Fibroblast of skin of abdomen (primary cell): ENCODE data around the gene KRTAP12-1.
"Not testable (repeated sequence)": the region's sequence is repeated elsewhere in the genome, so short reads cannot be mapped to it uniquely, and the experiment has no call there.

Experiments
- DNase-seq: peaks from one replicate; pipeline ENCODE4 v3.0.0-alpha.2; 2013

Gene KRTAP12-1

DNA sequence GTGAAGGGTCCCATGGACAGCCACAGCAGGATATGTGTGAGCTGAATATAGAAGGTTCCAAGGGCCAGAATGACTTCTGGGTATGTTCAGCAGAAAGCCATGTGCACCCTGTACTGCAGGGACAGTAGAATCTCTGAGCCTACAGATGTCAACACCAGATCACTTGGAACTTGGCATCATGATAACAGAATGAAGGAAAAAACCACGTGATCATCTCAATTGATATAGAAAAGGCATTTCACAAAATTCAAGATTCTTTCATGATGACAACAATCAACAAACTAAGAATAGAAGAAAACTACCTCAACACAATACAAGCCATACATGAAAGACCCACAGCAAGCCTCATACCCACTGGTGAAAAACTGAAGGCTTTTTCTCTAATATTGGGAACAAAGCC, 14.4 kb downstream of the KRTAP12-1 start:
- DNase-seq, result no peak

GRCh38 chr21:44666401-44667320, 15.3 kb downstream of the KRTAP12-1 start, which contains the start of gene KRTAP12-2:
KRTAP12-2 (minus strand) TSS chr21:44666927; CDS start chr21:44666886, 41 bp downstream.
- no peak for DNase-seq

- no peak for DNase-seq
These were observed 17.3 kb downstream of the KRTAP12-1 start for GRCh38 chr21:44664691-44665090.

DNA sequence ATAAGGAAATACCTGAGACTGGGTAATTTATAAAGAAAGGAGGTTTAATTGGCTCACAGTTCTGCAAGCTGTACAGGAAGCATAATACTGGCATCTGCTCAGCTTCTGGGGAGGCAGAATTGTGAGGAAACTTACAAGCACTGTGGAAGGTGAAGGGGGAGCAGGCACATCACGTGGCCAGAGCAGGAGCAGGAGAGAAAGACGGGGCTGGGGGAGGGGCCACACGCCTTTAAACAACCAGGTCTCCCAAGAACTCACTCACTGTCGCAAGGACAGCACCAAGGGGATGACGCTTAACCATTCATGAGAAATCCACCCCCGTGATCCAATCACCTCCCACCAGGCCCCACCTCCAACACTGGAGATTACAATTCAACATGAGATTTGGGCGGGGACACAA, 20.4 kb downstream of the KRTAP12-1 start:
- not testable (repeated sequence) for DNase-seq

DNA sequence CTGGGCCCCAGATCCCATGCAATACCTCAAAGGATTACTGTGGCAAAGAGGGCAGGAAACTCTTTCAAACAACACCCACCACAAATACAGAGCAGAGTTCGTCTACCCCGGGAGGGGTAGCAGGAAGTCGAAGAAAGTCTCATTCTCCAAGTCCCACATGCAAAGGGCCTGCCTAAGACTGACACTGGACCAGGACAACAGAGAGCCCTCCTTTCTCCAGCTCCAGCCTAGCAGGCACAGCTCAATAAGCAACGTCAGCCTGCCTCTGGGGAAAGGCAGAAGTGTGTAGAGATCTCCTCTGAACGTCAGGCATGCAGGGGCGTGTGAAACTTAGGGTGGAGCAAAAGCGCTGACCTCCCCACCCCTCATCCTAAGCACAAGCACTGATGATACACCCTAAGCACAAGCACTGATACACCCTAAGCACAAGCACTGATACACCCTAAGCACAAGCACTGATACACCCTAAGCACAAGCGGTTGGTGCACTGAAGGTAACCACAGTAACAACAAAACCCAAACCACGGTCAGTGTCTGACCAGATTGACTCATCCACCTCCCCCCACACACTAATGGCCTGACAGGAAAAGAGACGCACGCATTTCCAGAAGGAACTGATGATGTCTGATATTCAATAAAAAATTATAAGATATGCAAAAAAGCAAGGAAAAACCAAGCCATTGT, 22.9 kb downstream of the KRTAP12-1 start:
- DNase-seq, result no peak

DNA sequence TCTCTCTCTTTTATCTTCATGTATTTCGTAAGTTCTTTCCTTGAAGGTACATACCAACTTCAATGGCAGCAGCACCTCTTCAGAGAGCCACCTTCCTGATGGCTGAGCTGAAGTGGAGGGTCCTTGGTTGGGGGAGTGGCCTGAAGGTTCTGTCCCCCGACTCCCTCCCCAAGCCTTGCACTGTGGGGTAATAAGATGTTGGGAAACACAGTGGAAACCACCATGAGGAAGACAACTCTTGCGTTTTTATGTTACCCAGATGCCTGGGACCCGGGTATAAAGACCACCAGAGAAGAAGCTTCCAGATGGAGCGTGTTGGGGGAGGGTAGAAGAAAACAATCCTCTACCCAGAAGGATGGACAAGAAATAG, 23.4 kb downstream of the KRTAP12-1 start:
- DNase-seq, result no peak

GRCh38 chr21:44657635-44658540, 24.1 kb downstream of the KRTAP12-1 start, which contains the start of gene KRTAP12-3:
KRTAP12-3 (plus strand) TSS chr21:44657932; CDS start chr21:44657980, 48 bp downstream.
- DNase-seq, result no peak

GRCh38 chr21:44656868-44657267, 25.1 kb downstream of the KRTAP12-1 start:
- no peak for DNase-seq

- no peak for DNase-seq
These were observed 27.3 kb downstream of the KRTAP12-1 start, which contains the start of gene KRTAP12-4 for GRCh38 chr21:44654576-44655175. KRTAP12-4 (minus strand) TSS chr21:44654659; CDS start chr21:44654614, 45 bp downstream.

GRCh38 chr21:44653656-44654575, 28.0 kb downstream of the KRTAP12-1 start:
- DNase-seq, result no peak

GRCh38 chr21:44653123-44653522, 28.8 kb downstream of the KRTAP12-1 start:
- DNase-seq, result no peak

DNA sequence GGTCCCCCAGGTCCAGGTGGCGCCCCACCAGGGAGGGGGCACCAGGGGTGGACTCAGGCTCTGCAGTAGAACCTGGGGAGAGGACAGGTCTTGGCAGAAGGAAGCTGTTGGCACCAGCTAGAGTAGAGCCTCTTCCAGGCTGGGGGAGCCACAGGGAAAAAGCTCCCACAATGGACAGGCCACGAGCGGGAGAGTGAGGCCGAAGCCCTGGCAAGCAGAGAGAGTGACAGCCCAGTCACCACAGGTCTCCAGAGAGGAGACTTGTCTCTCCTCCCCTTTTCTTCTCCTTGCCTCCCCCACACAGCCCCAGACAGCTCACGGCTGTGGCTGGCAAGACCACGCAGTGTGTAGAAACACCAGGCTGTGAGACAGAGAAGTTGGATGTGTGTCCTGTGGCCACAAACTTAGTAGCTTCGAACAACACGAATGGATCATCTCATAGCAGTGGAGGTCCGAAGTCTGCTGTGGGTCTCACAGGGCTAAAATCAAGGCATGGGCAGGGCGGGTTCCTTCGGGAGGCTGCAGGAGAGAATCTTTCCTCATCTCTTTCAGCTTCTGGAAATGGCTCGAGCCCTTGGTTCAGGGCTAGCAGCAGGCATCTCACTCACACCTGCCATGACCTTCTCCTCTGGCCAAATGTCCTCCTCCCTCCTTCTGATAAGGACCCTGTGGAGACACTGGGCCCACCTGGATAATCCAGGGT, 30.8 kb downstream of the KRTAP12-1 start:
- no peak for DNase-seq

GRCh38 chr21:44650265-44650972, 31.5 kb downstream of the KRTAP12-1 start:
- DNase-seq, result no peak

DNA sequence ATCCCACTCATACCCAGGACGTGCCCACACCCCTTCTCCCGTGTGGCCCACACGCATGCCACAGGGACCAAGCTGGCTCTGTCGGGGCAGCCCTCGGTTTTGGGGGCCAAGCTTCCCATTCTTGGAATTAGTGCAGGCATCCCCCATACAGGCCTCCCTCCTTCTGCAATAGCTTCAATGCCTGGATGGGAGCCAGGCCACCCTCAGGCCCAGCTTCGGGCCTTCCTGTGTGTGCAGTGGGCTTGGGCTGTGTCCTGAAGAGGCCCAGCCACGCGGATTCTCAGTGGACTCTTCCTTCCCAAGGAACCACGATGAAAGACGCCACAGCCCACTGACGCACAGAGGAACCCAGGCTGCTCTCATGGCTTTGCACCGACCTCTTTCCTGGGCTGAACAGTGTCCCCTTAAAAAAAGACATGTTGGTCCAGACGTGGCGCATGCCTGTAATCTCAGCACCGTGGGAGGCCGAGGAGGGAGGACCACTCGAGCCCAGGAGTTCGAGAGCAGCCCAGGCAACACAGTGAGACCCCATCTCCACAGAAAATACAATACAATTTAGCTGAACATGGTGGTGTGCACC, 32.4 kb downstream of the KRTAP12-1 start:
- DNase-seq, result no peak

DNA sequence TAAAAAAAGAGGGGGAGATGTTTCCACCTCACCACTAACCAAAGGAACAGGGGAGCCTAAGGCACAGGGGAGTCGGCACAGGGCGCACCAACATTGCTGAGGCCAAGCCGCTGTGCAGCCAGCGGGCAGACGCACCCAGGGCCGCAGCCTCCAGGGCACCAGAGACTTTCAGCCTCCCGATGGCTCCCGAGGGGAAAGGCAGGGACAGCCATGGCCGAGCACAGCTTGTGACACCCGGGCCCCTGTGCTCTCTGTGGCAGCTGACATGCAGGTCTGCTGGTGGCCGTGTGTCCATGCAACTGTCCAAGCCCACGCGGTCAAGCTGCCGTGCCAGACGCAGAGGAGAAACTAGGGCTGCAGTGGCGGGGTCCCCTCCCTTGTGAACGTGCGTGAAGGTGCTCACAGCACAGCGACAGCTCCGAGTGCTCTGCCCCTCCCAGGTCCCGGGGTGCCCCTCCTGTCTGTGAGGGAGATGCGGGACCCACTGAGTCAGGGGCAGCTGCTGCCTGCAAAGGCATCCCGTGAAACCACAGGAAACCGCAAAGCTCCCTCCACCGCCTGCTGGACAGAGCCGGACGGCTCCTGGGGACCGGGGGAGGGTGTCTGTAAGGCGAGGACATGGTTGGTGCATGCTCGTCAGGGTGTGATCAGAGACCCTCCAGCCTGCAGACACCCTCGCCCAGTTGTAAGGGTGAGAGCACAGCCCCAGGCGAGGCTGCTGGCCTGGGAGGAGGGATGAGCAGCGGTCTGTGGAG, 33.2 kb downstream of the KRTAP12-1 start:
- no peak for DNase-seq

DNA sequence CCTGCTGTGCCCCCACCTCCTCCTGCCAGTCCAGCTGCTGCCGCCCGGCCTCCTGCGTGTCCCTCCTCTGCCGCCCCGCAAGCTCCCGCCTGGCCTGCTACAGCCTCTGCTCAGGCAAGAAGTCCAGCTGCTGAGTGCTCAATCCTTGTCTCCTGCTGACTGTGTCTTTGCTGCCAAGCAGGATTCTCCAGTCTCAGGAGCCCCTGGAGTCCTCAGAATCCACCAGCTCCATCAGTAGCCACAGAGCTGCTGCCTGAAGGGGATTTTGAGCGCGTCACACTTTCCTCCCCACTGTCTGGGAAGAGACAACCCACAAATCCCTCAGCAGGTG, 34.8 kb downstream of the KRTAP12-1 start:
- DNase-seq, result no peak

GRCh38 chr21:44646366-44647221, 35.4 kb downstream of the KRTAP12-1 start, which contains the start of gene KRTAP10-11:
KRTAP10-11 (plus strand) TSS chr21:44646414; CDS start chr21:44646459, 45 bp downstream.
- not testable (repeated sequence) for DNase-seq
